Endothelial cell of umbilical vein (primary cell): ENCODE data around the gene ENOPH1. TPM values are rescaled to one million over a fixed set of nuclear protein-coding genes. Genes with fewer than 3 reads are reported as not detected.

ENCODE experiments used
- BruUV-seq: library from RNA; stranded (reverse); fragments of 400-500 nt; replicated peaks from 2 replicates; lab custom pipeline; 2021; lab: Mats Ljungman, UMichigan
- CTCF ChIA-PET: fragments of 300-600, 350-600 bp; sonication (Branson Sonifier 250); formaldehyde crosslinking; loops from one replicate; lab custom pipeline; 2021; ENCODE audit warnings: antibody characterized with exemption, inconsistent platforms; lab: Charles Lee
- POLR2A ChIA-PET: fragments of 300-600, 350-600 bp; sonication (Branson Sonifier 250); formaldehyde crosslinking; loops from one replicate; lab custom pipeline; 2021; ENCODE audit warnings: antibody characterized with exemption, inconsistent platforms; lab: Charles Lee
- DNase-seq: peaks from one replicate; pipeline ENCODE4 v3.0.0-alpha.2; 2011; ENCODE audit warnings: low read depth, low spot score
- FAIRE-seq: peaks from 2 replicates; lab custom pipeline; 2011; peaks lifted over from hg19 to GRCh38; lab: Jason Lieb, UNC
- H2AFZ ChIP-seq: 2 replicates; pipeline ENCODE4 v1.6.0; 2012; ENCODE audit warnings: low read depth, low read length, control low read depth, inconsistent platforms
- H3K27ac ChIP-seq: 2 replicates; pipeline ENCODE4 v1.5.1; 2011; ENCODE audit warnings: low read depth, mild to moderate bottlenecking, control low read depth, low read length, moderate library complexity; ENCODE audit not compliant: insufficient read depth
- H3K27me3 ChIP-seq, 2 experiments: 2 replicates each; pipeline versions ENCODE4 v1.6.0 to v1.6.1; 2011; ENCODE audit warnings: low read length in 2 of 2, mixed read lengths in 1 of 2; ENCODE audit not compliant: control insufficient read depth in 2 of 2, insufficient read depth in 2 of 2
- H3K36me3 ChIP-seq, 2 experiments: 2 replicates in 1 of 2; 3 replicates in 1 of 2; pipeline ENCODE4 v1.5.1; 2011; ENCODE audit warnings: low read length in 2 of 2, mild to moderate bottlenecking in 1 of 2, moderate library complexity in 1 of 2; ENCODE audit not compliant: control insufficient read depth in 2 of 2, insufficient read depth in 2 of 2; ENCODE audit errors: extremely low read depth in 1 of 2
- H3K4me1 ChIP-seq: 3 replicates; pipeline ENCODE4 v1.5.1; 2011; ENCODE audit warnings: mild to moderate bottlenecking, low read length; ENCODE audit not compliant: control insufficient read depth, insufficient read depth; ENCODE audit errors: extremely low read depth
- H3K4me2 ChIP-seq: 2 replicates; pipeline ENCODE4 v1.6.1; 2011; ENCODE audit warnings: low read length, control low read depth, mixed read lengths; ENCODE audit not compliant: insufficient read depth
- H3K4me3 ChIP-seq, 3 experiments: fragments of 200-600 bp in 1 of 3; sonication (generic), shearing (Covaris generic) in 1 of 3; replicated peaks in 1 of 3; 2 replicates each; pipeline ENCODE4 v1.5.1; 2011 to 2016; ENCODE audit warnings: control low read depth in 3 of 3, low read length in 3 of 3, mild to moderate bottlenecking in 2 of 3, inconsistent platforms in 1 of 3, low read depth in 1 of 3, moderate library complexity in 1 of 3; ENCODE audit not compliant: insufficient read depth in 1 of 3
- H3K79me2 ChIP-seq: 2 replicates; pipeline ENCODE4 v1.6.0; 2012; ENCODE audit warnings: low read length, inconsistent platforms; ENCODE audit not compliant: control insufficient read depth, insufficient read depth
- H3K9ac ChIP-seq: replicated peaks from 2 replicates; pipeline ENCODE3; 2011; ENCODE audit warnings: low read length, control low read depth; ENCODE audit not compliant: insufficient read depth; ENCODE audit errors: extremely low read depth
- H3K9me1 ChIP-seq: replicated peaks from 3 replicates; pipeline ENCODE4 v1.6.0; 2011; ENCODE audit warnings: mild to moderate bottlenecking, low read length; ENCODE audit not compliant: control insufficient read depth, insufficient read depth; ENCODE audit errors: extremely low read depth
- H3K9me3 ChIP-seq: replicated peaks from 2 replicates; pipeline ENCODE4 v1.5.1; 2012; ENCODE audit warnings: low read length, inconsistent platforms; ENCODE audit not compliant: control insufficient read depth, insufficient read depth
- H4K20me1 ChIP-seq: replicated peaks from 2 replicates; pipeline ENCODE3; 2011; ENCODE audit warnings: mild to moderate bottlenecking, low read length; ENCODE audit not compliant: control insufficient read depth, insufficient read depth; ENCODE audit errors: extremely low read depth
- CTCF ChIP-seq, 2 donors: IDR thresholded peaks; 1 replicate in 1 of 2; 2 replicates in 1 of 2; pipeline ENCODE4 v1.5.1; 2011; ENCODE audit warnings: low read length in 2 of 2, mild to moderate bottlenecking in 2 of 2, moderate library complexity in 2 of 2, control low read depth in 1 of 2, inconsistent platforms in 1 of 2, low read depth in 1 of 2; ENCODE audit not compliant: insufficient read depth in 1 of 2; ENCODE audit errors: extremely low read depth in 1 of 2
- EZH2 ChIP-seq: IDR thresholded peaks from 2 replicates; pipeline ENCODE4 v1.6.1; 2012; ENCODE audit warnings: borderline replicate concordance, low read depth, mild to moderate bottlenecking, moderate library complexity, low read length, inconsistent platforms; ENCODE audit not compliant: severe bottlenecking
- FOS ChIP-seq: IDR thresholded peaks from 2 replicates; pipeline ENCODE4 v1.6.1; 2011; ENCODE audit warnings: mild to moderate bottlenecking, low read length, moderate library complexity, borderline replicate concordance; ENCODE audit not compliant: insufficient read depth
- GATA2 ChIP-seq: IDR thresholded peaks from 2 replicates; pipeline ENCODE4 v1.7.0; 2011; ENCODE audit warnings: low read depth, mild to moderate bottlenecking, moderate library complexity, mixed read lengths, low read length; ENCODE audit not compliant: insufficient read length, insufficient read depth
- JUN ChIP-seq: IDR thresholded peaks from 2 replicates; pipeline ENCODE4 v1.6.1; 2011; ENCODE audit warnings: borderline replicate concordance, low read depth; ENCODE audit not compliant: insufficient read length, insufficient read depth
- MYC ChIP-seq: IDR thresholded peaks from one replicate; pipeline ENCODE4 v1.6.1; 2011; ENCODE audit warnings: mild to moderate bottlenecking, low read depth, low read length
- POLR2A ChIP-seq: IDR thresholded peaks from 2 replicates; pipeline ENCODE4 v1.6.1; 2012; ENCODE audit warnings: low read depth, mild to moderate bottlenecking, control low read depth, low read length
- POLR2AphosphoS5 ChIP-seq: IDR thresholded peaks from 2 replicates; pipeline ENCODE4 v1.6.1; 2012; ENCODE audit warnings: low read depth, mild to moderate bottlenecking, control low read depth, low read length, moderate library complexity; ENCODE audit not compliant: insufficient read depth
- dilution Hi-C: fragments of 300-500 bp; cut with MboI; formaldehyde crosslinking; loops from one replicate; pipeline ENCODE4 v1.15.0; 2019; ENCODE audit warnings: low sequenced_read_pairs; ENCODE audit not compliant: extremely low pct_ligation_motif_present
- intact Hi-C: fragments of 100-400 bp; cut with micrococcal nuclease; formaldehyde crosslinking; loops from one replicate; pipeline ENCODE4 v1.10.0; 2022
- polyA plus RNA-seq, 4 experiments: library from polyadenylated mRNA; depleted of rRNA in 3 of 4; stranded (reverse) in 3 of 4; unstranded in 1 of 4; fragments of >200 nt; gene quantifications; 2 replicates each; pipeline versions ENCODE4 v1.2.1 to v1.2.3, GENCODE V29; 2011 to 2012; ENCODE audit warnings: missing spikeins in 1 of 4
- total RNA-seq: library from RNA; stranded (reverse); gene quantifications from 2 replicates; pipeline ENCODE4 v1.2.3, GENCODE V29; 2021
- TF ChIP-seq, protein P1 (sequence below): IDR thresholded peaks from 2 replicates; pipeline ENCODE4 v1.6.1; 2011; ENCODE audit not compliant: insufficient read depth, insufficient read length

Gene ENOPH1
- total and polyA plus RNA-seq, 2 donors (not counting 3 experiments of a cell fraction or from before 2014, with no cell fraction given): 11.1 to 35.0 TPM

GRCh38 chr4:82458729-82459128, 28.3 kb downstream of the ENOPH1 start:
- H3K27ac ChIP-seq: no peak overlapping the region
- BruUV-seq: no TSS peak
- no peaks in the 10 kb centered on the region for H3K27me3 ChIP-seq
- H3K4me2 ChIP-seq: no peak overlapping the region
- intact Hi-C loops: no loop called here
- H3K4me3 ChIP-seq: no peak overlapping the region
- H3K36me3 ChIP-seq: peaks cover 11 to 12% of the 10 kb centered on the region in 2 experiments
- H3K4me1 ChIP-seq: no peaks in the 10 kb centered on the region
- H3K79me2 ChIP-seq: no peaks in the 10 kb centered on the region
- H4K20me1 ChIP-seq: no peaks in the 10 kb centered on the region
- ChIA-PET POLR2A (no interaction called here), CTCF (interaction anchor here (17.0 kb wide), 1 partner anchor 281 kb away, joined by 500 read pairs; no protein-coding TSS in a partner anchor)
- H3K9ac ChIP-seq: no peak overlapping the region
- no peaks in the 10 kb centered on the region for H3K9me3 ChIP-seq
- TF ChIP-seq, protein P1, sequence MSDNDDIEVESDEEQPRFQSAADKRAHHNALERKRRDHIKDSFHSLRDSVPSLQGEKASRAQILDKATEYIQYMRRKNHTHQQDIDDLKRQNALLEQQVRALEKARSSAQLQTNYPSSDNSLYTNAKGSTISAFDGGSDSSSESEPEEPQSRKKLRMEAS: no peak
- TF ChIP-seq FOS (no peak), JUN (no peak), MYC (no peak), CTCF (IDR thresholded peaks at IDR 0.05; ENCODE audit: extremely low read depth in 1 of 2, insufficient read depth in 1 of 2, low read depth in 1 of 2, low read length in 2 of 2) (no peak), GATA2 (no peak), EZH2 (no peak), POLR2A (no peak), POLR2AphosphoS5 (no peak)
- no peaks in the 10 kb centered on the region for H3K9me1 ChIP-seq
- H2AFZ ChIP-seq: no peak overlapping the region
- no peak for FAIRE-seq
- DNase-seq: no peak
- dilution Hi-C loops: no loop called here
